KMS-11 (cell line): ENCODE results near the gene SORCS1.

Experiments
- H2AFZ ChIP-seq: fragments of 200-600 bp; sonication (generic); 2 replicates; pipeline ENCODE4 v1.6.1; 2016; ENCODE audit warnings: antibody characterized with exemption, mixed run types, low read depth
- H3K27ac ChIP-seq: fragments of 200-600 bp; sonication (generic); 2 replicates; pipeline ENCODE4 v1.6.1; 2016; ENCODE audit warnings: mild to moderate bottlenecking, mixed run types
- H3K27me3 ChIP-seq: fragments of 200-600 bp; sonication (generic); 2 replicates; pipeline ENCODE4 v1.6.1; 2017; ENCODE audit warnings: mild to moderate bottlenecking, low read depth, mixed run types, moderate library complexity; ENCODE audit not compliant: insufficient read depth
- H3K36me3 ChIP-seq: fragments of 200-600 bp; sonication (generic); 2 replicates; pipeline ENCODE4 v1.6.1; 2017; ENCODE audit warnings: mild to moderate bottlenecking, mixed run types; ENCODE audit not compliant: insufficient read depth
- H3K4me1 ChIP-seq: fragments of 200-600 bp; sonication (generic); 2 replicates; pipeline ENCODE4 v1.6.1; 2016; ENCODE audit warnings: mild to moderate bottlenecking, low read depth, mixed run types; ENCODE audit not compliant: poor library complexity, severe bottlenecking
- H3K4me2 ChIP-seq: fragments of 200-600 bp; sonication (generic); 2 replicates; pipeline ENCODE4 v1.7.0; 2016; ENCODE audit warnings: mild to moderate bottlenecking, mixed run types
- H3K4me3 ChIP-seq: fragments of 200-600 bp; sonication (generic); IDR thresholded peaks from 2 replicates; pipeline ENCODE4 v1.6.1; 2017; ENCODE audit warnings: low read depth, low read length, mixed read lengths; ENCODE audit not compliant: insufficient read depth
- H3K79me2 ChIP-seq: fragments of 200-600 bp; sonication (generic); 2 replicates; pipeline ENCODE4 v1.6.1; 2016; ENCODE audit warnings: low read depth, mixed run types; ENCODE audit not compliant: insufficient read depth
- H3K9ac ChIP-seq: fragments of 200-600 bp; sonication (generic); 2 replicates; pipeline ENCODE4 v1.6.1; 2016; ENCODE audit warnings: mild to moderate bottlenecking, mixed run types
- H4K20me1 ChIP-seq: fragments of 200-600 bp; sonication (generic); 2 replicates; pipeline ENCODE4 v1.6.1; 2016; ENCODE audit warnings: mild to moderate bottlenecking, mixed run types; ENCODE audit not compliant: insufficient read depth
- CTCF ChIP-seq: fragments of 200-600 bp; sonication (generic); conservative IDR thresholded peaks from 2 replicates; pipeline ENCODE4 v1.6.1; 2017; ENCODE audit warnings: low read depth, mild to moderate bottlenecking, antibody characterized with exemption, low read length, moderate library complexity, mixed read lengths

SORCS1 gene

GRCh38 chr10:107169516-107169915 is 5.0 kb upstream of the SORCS1 start:
- H3K27me3 ChIP-seq, result no peaks in the 10 kb centered on the region
- no peaks in the 10 kb centered on the region for H3K4me1 ChIP-seq
- no peaks in the 10 kb centered on the region for H4K20me1 ChIP-seq
- no peak for TF ChIP-seq CTCF
- H3K4me3 ChIP-seq, result no peak overlapping the region
- H2AFZ ChIP-seq, result no peak overlapping the region
- no peaks in the 10 kb centered on the region for H3K79me2 ChIP-seq
- H3K36me3 ChIP-seq, result no peaks in the 10 kb centered on the region
- no peak overlapping the region for H3K9ac ChIP-seq
- no peak overlapping the region for H3K4me2 ChIP-seq
- H3K27ac ChIP-seq, result no peak overlapping the region

GRCh38 chr10:107168738-107169137 is 4.2 kb upstream of the SORCS1 start:
- Histone ChIP-seq H3K27me3 (no peaks in the 10 kb centered on the region), H3K27ac (no peak overlapping the region), H3K79me2 (no peaks in the 10 kb centered on the region), H3K9ac (no peak overlapping the region), H4K20me1 (no peaks in the 10 kb centered on the region), H2AFZ (no peak overlapping the region), H3K36me3 (no peaks in the 10 kb centered on the region), H3K4me3 (no peak overlapping the region), H3K4me2 (no peak overlapping the region), H3K4me1 (no peaks in the 10 kb centered on the region)
- TF ChIP-seq CTCF, result no peak

- Histone ChIP-seq H3K36me3 (no peaks in the 10 kb centered on the region), H4K20me1 (no peaks in the 10 kb centered on the region), H3K79me2 (no peaks in the 10 kb centered on the region), H3K27me3 (no peaks in the 10 kb centered on the region), H3K9ac (no peak overlapping the region), H2AFZ (no peak overlapping the region), H3K27ac (no peak overlapping the region), H3K4me1 (no peaks in the 10 kb centered on the region), H3K4me2 (no peak overlapping the region), H3K4me3 (no peak overlapping the region)
- no peak for TF ChIP-seq CTCF
Measured at GRCh38 chr10:107166403-107166802, 1.9 kb upstream of the SORCS1 start.

GRCh38 chr10:107164992-107165391 is 486 bp upstream of the SORCS1 start:
- no peak overlapping the region for H3K4me3 ChIP-seq

More at GRCh38 chr10:107164992-107165391, 486 bp upstream of the SORCS1 start:
- Histone ChIP-seq H3K79me2 (no peaks in the 10 kb centered on the region), H3K9ac (no peak overlapping the region), H3K27me3 (no peaks in the 10 kb centered on the region), H3K4me1 (no peaks in the 10 kb centered on the region), H3K4me2 (no peak overlapping the region), H2AFZ (no peak overlapping the region), H4K20me1 (no peaks in the 10 kb centered on the region), H3K27ac (no peak overlapping the region), H3K36me3 (no peaks in the 10 kb centered on the region)
- TF ChIP-seq CTCF, result no peak
